ENCODE measurements around the gene FGFBP1. TPM values are rescaled to one million over a fixed set of nuclear protein-coding genes. Genes with fewer than 3 reads are reported as not detected.

FGFBP1 gene
- total and polyA plus RNA-seq, 2 of the 4 experiments (the other 2 are of a cell fraction), result under 0.01 TPM; not detected in 1

DNA sequence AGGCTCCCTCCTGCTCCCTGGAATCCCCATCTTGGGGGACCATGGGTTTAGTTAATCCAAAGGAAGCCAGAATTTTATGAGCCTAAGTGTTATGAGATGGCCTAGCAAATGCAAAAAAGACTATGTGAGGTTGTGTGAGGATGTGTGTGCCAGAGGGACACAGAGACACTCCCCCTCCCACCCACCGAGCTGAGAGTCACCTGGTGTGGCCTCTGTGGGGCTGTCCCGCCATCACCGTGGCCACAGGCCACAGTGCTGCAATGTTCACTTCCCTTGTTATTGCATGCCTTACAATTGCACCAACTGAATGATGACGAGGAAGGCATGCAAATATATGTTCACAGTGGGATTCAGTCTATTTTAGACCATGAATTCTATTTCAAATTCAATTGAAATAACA lies 25.0 kb upstream of the FGFBP1 start:
- Histone ChIP-seq H3K4me2 (ENCODE audit: low read depth, low read length) (no peak overlapping the region), H3K4ac (ENCODE audit: low read depth, low read length) (no peak overlapping the region), H2BK15ac (ENCODE audit: low read depth, low read length) (no peak overlapping the region), H2AK9ac (replicated peaks; ENCODE audit: low read depth, low read length, poor library complexity) (no peak overlapping the region), H4K8ac (ENCODE audit: low read depth in 2 of 2, low read length in 2 of 2) (no peak overlapping the region), H4K20me1 (ENCODE audit: insufficient read depth, low read length) (no peaks in the 10 kb centered on the region), H4K91ac (ENCODE audit: insufficient read depth, low read depth, low read length) (no peak overlapping the region), H3K27ac (ENCODE audit: insufficient read depth, low read length) (no peak overlapping the region), H3K9ac (ENCODE audit: low read depth, low read length) (no peak overlapping the region), H3K23ac (ENCODE audit: low read depth, low read length) (no peak overlapping the region), H2BK120ac (ENCODE audit: low read depth, low read length) (no peak overlapping the region), H3K14ac (replicated peaks; ENCODE audit: low read depth, low read length) (no peak overlapping the region), H2BK20ac (ENCODE audit: low read depth, low read length) (no peak overlapping the region), H3K56ac (ENCODE audit: extremely low read depth, insufficient read depth, low read length) (no peak overlapping the region), H3K36me3 (ENCODE audit: control insufficient read depth, insufficient read depth, low read length) (no peaks in the 10 kb centered on the region), H3K27me3 (ENCODE audit: control insufficient read depth, insufficient read depth, low read length) (peaks cover 35% of the 10 kb centered on the region), H4K5ac (ENCODE audit: low read depth, low read length) (no peak overlapping the region), H2AFZ (replicated peaks; ENCODE audit: low read length, poor library complexity) (peak overlapping the region; percentile 2), H2AK5ac (ENCODE audit: low read depth, low read length) (no peak overlapping the region), H3K4me3 (ENCODE audit: insufficient read depth, low read depth, low read length) (no peak overlapping the region), H3K79me1 (ENCODE audit: low read depth in 1 of 2, low read length in 2 of 2) (no peaks in the 10 kb centered on the region), H3K18ac (ENCODE audit: low read depth, low read length) (no peak overlapping the region), H3K9me3 (ENCODE audit: control insufficient read depth, insufficient read depth, low read length) (0 out of 2 replicates have a peak, but pooled peaks cover 1% of the 10 kb centered on the region), H3K4me1 (ENCODE audit: control insufficient read depth, insufficient read depth, low read length) (no peaks in the 10 kb centered on the region), H3K9me1 (ENCODE audit: insufficient read depth, low read length) (no peaks in the 10 kb centered on the region), H2BK5ac (ENCODE audit: low read depth, low read length, poor library complexity, severe bottlenecking) (no peak overlapping the region)
- WGBS, 2 experiments (ENCODE audit: extremely low coverage in 2 of 2, insufficient read length in 1 of 2), result no CpG with 5 or more reads among the region's 4 CpGs
- in situ Hi-C loops (cut with MboI; ENCODE audit: low sequenced_read_pairs) (no loop called here), dilution Hi-C loops (cut with HindIII; ENCODE audit: low sequenced_read_pairs, unreplicated experiment) (no loop called here), intact Hi-C loops (cut with micrococcal nuclease) (loop anchor here (1.0 kb wide), 1 partner anchor 38 kb away; no protein-coding TSS in a partner anchor)
- ATAC-seq (ENCODE audit: low read depth) (no peak), DNase-seq (no peak)
- ChIA-PET POLR2A (ENCODE audit: unreplicated experiment) (no interaction called here), CTCF (no interaction called here)
- TF ChIP-seq USF2 (IDR thresholded peaks at IDR 0.05; ENCODE audit: low read depth, low read length) (no peak), MXI1 (IDR thresholded peaks at IDR 0.05; ENCODE audit: borderline replicate concordance, low read depth, low read length) (no peak), RCOR1 (IDR thresholded peaks at IDR 0.05; ENCODE audit: insufficient replicate concordance, low read length) (no peak), CEBPB (IDR thresholded peaks at IDR 0.05; ENCODE audit: low read depth, low read length) (no peak), FOS (IDR thresholded peaks at IDR 0.05; ENCODE audit: low read depth, low read length) (no peak), RAD21 (IDR thresholded peaks at IDR 0.05; ENCODE audit: low read length) (no peak), MAFK (IDR thresholded peaks at IDR 0.05; ENCODE audit: low read depth, low read length) (no peak), SMC3 (IDR thresholded peaks at IDR 0.05; ENCODE audit: low read depth, low read length) (no peak)
- TF ChIP-seq, protein P1, sequence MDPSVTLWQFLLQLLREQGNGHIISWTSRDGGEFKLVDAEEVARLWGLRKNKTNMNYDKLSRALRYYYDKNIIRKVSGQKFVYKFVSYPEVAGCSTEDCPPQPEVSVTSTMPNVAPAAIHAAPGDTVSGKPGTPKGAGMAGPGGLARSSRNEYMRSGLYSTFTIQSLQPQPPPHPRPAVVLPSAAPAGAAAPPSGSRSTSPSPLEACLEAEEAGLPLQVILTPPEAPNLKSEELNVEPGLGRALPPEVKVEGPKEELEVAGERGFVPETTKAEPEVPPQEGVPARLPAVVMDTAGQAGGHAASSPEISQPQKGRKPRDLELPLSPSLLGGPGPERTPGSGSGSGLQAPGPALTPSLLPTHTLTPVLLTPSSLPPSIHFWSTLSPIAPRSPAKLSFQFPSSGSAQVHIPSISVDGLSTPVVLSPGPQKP (IDR thresholded peaks at IDR 0.05; ENCODE audit: borderline replicate concordance, low read depth, low read length), result no peak
- TF ChIP-seq, protein P2, sequence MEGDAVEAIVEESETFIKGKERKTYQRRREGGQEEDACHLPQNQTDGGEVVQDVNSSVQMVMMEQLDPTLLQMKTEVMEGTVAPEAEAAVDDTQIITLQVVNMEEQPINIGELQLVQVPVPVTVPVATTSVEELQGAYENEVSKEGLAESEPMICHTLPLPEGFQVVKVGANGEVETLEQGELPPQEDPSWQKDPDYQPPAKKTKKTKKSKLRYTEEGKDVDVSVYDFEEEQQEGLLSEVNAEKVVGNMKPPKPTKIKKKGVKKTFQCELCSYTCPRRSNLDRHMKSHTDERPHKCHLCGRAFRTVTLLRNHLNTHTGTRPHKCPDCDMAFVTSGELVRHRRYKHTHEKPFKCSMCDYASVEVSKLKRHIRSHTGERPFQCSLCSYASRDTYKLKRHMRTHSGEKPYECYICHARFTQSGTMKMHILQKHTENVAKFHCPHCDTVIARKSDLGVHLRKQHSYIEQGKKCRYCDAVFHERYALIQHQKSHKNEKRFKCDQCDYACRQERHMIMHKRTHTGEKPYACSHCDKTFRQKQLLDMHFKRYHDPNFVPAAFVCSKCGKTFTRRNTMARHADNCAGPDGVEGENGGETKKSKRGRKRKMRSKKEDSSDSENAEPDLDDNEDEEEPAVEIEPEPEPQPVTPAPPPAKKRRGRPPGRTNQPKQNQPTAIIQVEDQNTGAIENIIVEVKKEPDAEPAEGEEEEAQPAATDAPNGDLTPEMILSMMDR (conservative IDR thresholded peaks at IDR 0.05; ENCODE audit: low read depth, low read length), result no peak
- BruUV-seq (replicated peaks), result no TSS peak

Measured in IMR-90 (cell line).